ENCODE data around the gene SOCS7.

DNA sequence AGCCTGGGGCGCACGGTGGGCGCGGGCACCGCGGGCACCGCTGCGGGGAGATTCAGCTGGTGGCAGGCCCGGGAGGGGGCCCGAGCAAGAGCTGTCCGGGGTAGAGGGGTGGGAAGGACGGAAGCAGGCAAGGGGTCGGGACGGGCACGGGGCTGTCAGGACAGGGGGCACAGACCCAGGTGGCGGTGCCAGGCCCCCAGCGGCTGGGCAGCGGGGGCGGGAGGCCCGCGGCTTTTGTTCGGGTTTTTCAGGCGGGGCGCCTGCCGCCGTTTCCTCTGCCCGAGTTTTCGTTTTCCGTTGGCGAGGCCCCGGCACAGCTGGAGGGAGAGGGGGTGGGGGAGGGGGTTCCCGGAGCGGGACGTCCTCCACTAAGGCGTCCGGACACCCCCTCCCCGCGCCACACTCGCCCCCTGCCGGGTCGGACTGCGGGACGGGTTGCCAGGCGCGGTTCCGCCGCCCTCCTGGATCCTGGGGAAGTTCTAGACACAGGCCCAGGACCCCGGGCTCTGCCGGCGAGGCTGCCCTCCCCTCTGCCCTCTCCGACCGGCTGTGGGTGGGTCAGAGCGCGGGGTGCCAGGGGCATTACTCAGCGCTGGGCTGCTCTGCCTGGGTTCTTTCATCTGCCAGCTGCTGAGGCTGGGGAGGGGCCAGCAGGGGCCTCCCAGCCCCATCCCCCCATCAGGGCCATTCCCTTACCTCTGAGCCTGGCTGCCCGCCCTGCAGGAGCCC, 77.2 kb downstream of the SOCS7 start:
- TF ChIP-seq, protein P1, sequence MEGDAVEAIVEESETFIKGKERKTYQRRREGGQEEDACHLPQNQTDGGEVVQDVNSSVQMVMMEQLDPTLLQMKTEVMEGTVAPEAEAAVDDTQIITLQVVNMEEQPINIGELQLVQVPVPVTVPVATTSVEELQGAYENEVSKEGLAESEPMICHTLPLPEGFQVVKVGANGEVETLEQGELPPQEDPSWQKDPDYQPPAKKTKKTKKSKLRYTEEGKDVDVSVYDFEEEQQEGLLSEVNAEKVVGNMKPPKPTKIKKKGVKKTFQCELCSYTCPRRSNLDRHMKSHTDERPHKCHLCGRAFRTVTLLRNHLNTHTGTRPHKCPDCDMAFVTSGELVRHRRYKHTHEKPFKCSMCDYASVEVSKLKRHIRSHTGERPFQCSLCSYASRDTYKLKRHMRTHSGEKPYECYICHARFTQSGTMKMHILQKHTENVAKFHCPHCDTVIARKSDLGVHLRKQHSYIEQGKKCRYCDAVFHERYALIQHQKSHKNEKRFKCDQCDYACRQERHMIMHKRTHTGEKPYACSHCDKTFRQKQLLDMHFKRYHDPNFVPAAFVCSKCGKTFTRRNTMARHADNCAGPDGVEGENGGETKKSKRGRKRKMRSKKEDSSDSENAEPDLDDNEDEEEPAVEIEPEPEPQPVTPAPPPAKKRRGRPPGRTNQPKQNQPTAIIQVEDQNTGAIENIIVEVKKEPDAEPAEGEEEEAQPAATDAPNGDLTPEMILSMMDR (IDR thresholded peaks at IDR 0.05): no peak
- peak; percentile 24 for TF ChIP-seq EZH2 (IDR thresholded peaks at IDR 0.05)

Data from neural progenitor cell (in vitro differentiated cells).